Neuron (in vitro differentiated cells): ENCODE results near the gene ZNF683.
"Not testable (repeated sequence)": the region's sequence is repeated elsewhere in the genome, so short reads cannot be mapped to it uniquely, and the experiment has no call there.

Experiments used
- H2AFZ ChIP-seq: one replicate; pipeline ENCODE4 v1.6.1; 2013; ENCODE audit warnings: low read depth, mild to moderate bottlenecking, inconsistent platforms, low read length, moderate library complexity
- H3K27me3 ChIP-seq: one replicate; pipeline ENCODE4 v1.6.1; 2013; ENCODE audit warnings: low read length; ENCODE audit not compliant: insufficient read depth
- H3K36me3 ChIP-seq: one replicate; pipeline ENCODE4 v1.6.1; 2013; ENCODE audit warnings: low read length; ENCODE audit not compliant: insufficient read depth
- H3K4me1 ChIP-seq: one replicate; pipeline ENCODE4 v1.6.1; 2013; ENCODE audit warnings: low read length; ENCODE audit not compliant: insufficient read depth
- H3K4me3 ChIP-seq: 2 replicates; pipeline ENCODE4 v1.5.1; 2013; ENCODE audit warnings: mild to moderate bottlenecking, low read length, moderate library complexity
- H3K9me3 ChIP-seq: one replicate; pipeline ENCODE4 v1.6.1; 2013; ENCODE audit warnings: low read length

Gene ZNF683

GRCh38 chr1:26372611-26373010, at the start of gene ZNF683:
Gene ZNF683 (minus strand): TSS chr1:26372750. CDS start chr1:26368571, 4,179 bp downstream.
- H3K4me1 ChIP-seq, H3K9me3 ChIP-seq, H3K4me3 ChIP-seq, H3K36me3 ChIP-seq, H2AFZ ChIP-seq: not testable (repeated sequence)
- peaks cover 12% of the 10 kb centered on the region for H3K27me3 ChIP-seq

- H3K36me3 ChIP-seq: peaks cover 21% of the 10 kb centered on the region
- no peaks in the 10 kb centered on the region for H3K9me3 ChIP-seq
- peak overlapping the region; percentile 10 for H3K4me3 ChIP-seq
- H3K4me1 ChIP-seq: peaks cover 28% of the 10 kb centered on the region
- H2AFZ ChIP-seq: no peak overlapping the region
- H3K27me3 ChIP-seq: no peaks in the 10 kb centered on the region
These were observed 46.9 kb upstream of the ZNF683 start for GRCh38 chr1:26419494-26419893.

- Histone ChIP-seq H2AFZ (no peak overlapping the region), H3K4me3 (peak overlapping the region; percentile 10), H3K9me3 (no peaks in the 10 kb centered on the region), H3K4me1 (peaks cover 28% of the 10 kb centered on the region), H3K36me3 (peaks cover 23% of the 10 kb centered on the region), H3K27me3 (no peaks in the 10 kb centered on the region)
These were observed 46.4 kb upstream of the ZNF683 start for GRCh38 chr1:26418865-26419349.

GRCh38 chr1:26417111-26417759, 44.7 kb upstream of the ZNF683 start:
- Histone ChIP-seq H3K27me3 (no peaks in the 10 kb centered on the region), H3K36me3 (peaks cover 29% of the 10 kb centered on the region), H3K9me3 (no peaks in the 10 kb centered on the region), H3K4me1 (peaks cover 42% of the 10 kb centered on the region), H3K4me3 (no peak overlapping the region), H2AFZ (no peak overlapping the region)

DNA sequence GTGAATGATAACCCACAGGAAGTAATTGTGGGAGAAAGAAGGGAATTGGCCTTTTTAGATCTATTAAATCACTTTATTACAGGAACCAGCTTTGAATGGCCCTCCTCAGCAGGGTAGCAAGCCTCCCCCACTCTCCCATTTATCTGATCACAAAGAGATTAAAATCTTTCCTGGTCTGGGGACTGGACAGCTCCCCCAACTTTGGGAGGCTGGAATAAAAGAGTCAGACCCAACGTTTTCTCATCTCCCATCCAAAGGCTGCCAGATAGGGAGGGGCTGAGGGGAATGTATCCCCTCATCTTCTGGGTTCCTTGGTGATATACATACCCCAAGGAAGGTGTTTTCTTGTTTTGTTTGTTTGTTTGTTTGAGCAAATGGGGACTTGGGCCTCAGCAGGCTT, 40.5 kb upstream of the ZNF683 start:
- Histone ChIP-seq H2AFZ (no peak overlapping the region), H3K9me3 (no peaks in the 10 kb centered on the region), H3K27me3 (no peaks in the 10 kb centered on the region), H3K4me3 (peak overlapping the region; percentile 97), H3K4me1 (peaks cover 47% of the 10 kb centered on the region), H3K36me3 (peaks cover 29% of the 10 kb centered on the region)

DNA sequence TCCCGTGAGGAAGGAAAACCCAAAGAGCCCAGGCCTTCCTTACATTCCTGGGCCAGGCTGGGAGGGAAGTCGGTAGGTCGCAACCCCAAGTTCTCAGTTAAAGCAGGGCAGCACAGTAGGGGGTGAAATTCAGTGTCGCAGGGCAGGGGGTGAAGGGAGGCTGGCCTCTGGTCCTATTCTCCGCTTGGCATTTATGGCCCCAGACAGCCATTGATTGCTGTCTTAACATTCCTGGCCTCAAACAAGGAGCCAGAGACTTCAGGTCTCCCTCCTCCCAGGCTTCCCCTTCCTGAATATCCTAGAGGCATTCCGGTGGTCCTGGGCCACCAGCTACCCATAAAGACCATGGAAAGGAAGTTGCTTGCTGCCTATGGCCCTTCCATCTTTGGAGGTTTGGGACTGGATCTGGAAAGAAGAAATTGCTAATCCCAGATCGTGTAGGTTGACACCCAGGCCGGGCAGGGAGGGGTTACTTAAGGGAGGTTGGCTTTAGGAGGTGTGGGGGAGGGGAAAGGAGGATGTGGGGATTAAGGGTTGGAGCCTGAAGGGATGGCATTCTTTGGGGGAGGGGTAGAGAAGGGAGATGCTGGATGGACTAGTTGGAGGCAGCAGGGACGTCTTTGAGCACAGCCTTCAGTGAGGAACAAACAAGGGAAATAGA, 39.8 kb upstream of the ZNF683 start:
- H2AFZ ChIP-seq: no peak overlapping the region
- H3K36me3 ChIP-seq: peaks cover 29% of the 10 kb centered on the region
- H3K27me3 ChIP-seq: no peaks in the 10 kb centered on the region
- H3K4me1 ChIP-seq: peaks cover 40% of the 10 kb centered on the region
- no peaks in the 10 kb centered on the region for H3K9me3 ChIP-seq
- H3K4me3 ChIP-seq: peak overlapping the region; percentile 97

GRCh38 chr1:26411624-26412074, 39.1 kb upstream of the ZNF683 start:
- peak overlapping the region; percentile 97 for H3K4me3 ChIP-seq
- peaks cover 37% of the 10 kb centered on the region for H3K4me1 ChIP-seq
- H3K36me3 ChIP-seq: peaks cover 29% of the 10 kb centered on the region
- no peak overlapping the region for H2AFZ ChIP-seq
- H3K9me3 ChIP-seq: no peaks in the 10 kb centered on the region
- no peaks in the 10 kb centered on the region for H3K27me3 ChIP-seq

- Histone ChIP-seq H3K4me3 (peak within 1 kb of the TSS; percentile 97), H3K36me3 (peaks cover 25% of the 10 kb centered on the region), H3K4me1 (peaks cover 37% of the 10 kb centered on the region), H3K27me3 (no peaks in the 10 kb centered on the region), H2AFZ (peak within 1 kb of the TSS; percentile 13), H3K9me3 (no peaks in the 10 kb centered on the region)
These were observed 38.4 kb upstream of the ZNF683 start, which contains the start of gene LIN28A for GRCh38 chr1:26410706-26411623. Gene LIN28A (plus strand): TSS chr1:26410817. CDS start chr1:26410892, 75 bp downstream.

- Histone ChIP-seq H3K9me3 (no peaks in the 10 kb centered on the region), H3K27me3 (no peaks in the 10 kb centered on the region), H2AFZ (no peak overlapping the region), H3K4me1 (peaks cover 37% of the 10 kb centered on the region), H3K4me3 (peak overlapping the region; percentile 48), H3K36me3 (peaks cover 11% of the 10 kb centered on the region)
These were observed 36.7 kb upstream of the ZNF683 start for GRCh38 chr1:26409191-26409807.

GRCh38 chr1:26408604-26409003, 36.1 kb upstream of the ZNF683 start:
- no peak overlapping the region for H2AFZ ChIP-seq
- no peaks in the 10 kb centered on the region for H3K9me3 ChIP-seq
- H3K4me1 ChIP-seq: peaks cover 44% of the 10 kb centered on the region
- H3K27me3 ChIP-seq: no peaks in the 10 kb centered on the region
- peaks cover 10% of the 10 kb centered on the region for H3K36me3 ChIP-seq
- H3K4me3 ChIP-seq: peak overlapping the region; percentile 48

GRCh38 chr1:26405281-26405915, 32.8 kb upstream of the ZNF683 start:
- no peaks in the 10 kb centered on the region for H3K27me3 ChIP-seq

GRCh38 chr1:26404641-26405040, 32.1 kb upstream of the ZNF683 start:
- H3K36me3 ChIP-seq: no peaks in the 10 kb centered on the region
- no peak overlapping the region for H3K4me3 ChIP-seq
- H2AFZ ChIP-seq: no peak overlapping the region
- no peaks in the 10 kb centered on the region for H3K27me3 ChIP-seq
- peaks cover 19% of the 10 kb centered on the region for H3K4me1 ChIP-seq
- H3K9me3 ChIP-seq: no peaks in the 10 kb centered on the region

More at GRCh38 chr1:26405281-26405915, 32.8 kb upstream of the ZNF683 start:
- H3K9me3 ChIP-seq: no peaks in the 10 kb centered on the region
- H2AFZ ChIP-seq: no peak overlapping the region
- no peaks in the 10 kb centered on the region for H3K36me3 ChIP-seq
- H3K4me3 ChIP-seq: no peak overlapping the region
- H3K4me1 ChIP-seq: peaks cover 24% of the 10 kb centered on the region
